ENCODE results near the gene DPP10.

The DPP10 gene

GRCh38 chr2:114609203-114609602, 166.8 kb downstream of the DPP10 start:
- DNase-seq (ENCODE audit: low spot score): no peak

DNA sequence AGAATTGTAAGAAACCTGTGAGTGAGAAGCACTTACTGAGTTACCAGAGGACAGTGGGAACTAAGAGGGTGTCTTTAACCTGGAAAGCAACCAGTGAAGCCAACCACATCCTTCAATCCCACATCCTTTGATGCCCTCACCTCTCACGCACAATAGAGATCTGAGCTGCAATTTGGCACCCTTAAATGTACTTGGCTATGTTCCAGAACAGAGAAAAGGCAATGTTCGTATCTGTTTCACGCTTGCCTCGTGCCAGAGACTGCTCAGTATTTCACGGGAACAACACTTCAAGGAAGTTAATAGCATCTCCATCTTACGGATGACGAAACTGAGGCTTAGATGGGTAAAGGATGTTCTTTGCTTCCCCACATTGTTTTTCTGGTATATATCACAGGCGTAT, 167.4 kb downstream of the DPP10 start:
- no peak for DNase-seq (ENCODE audit: low spot score)

DNA sequence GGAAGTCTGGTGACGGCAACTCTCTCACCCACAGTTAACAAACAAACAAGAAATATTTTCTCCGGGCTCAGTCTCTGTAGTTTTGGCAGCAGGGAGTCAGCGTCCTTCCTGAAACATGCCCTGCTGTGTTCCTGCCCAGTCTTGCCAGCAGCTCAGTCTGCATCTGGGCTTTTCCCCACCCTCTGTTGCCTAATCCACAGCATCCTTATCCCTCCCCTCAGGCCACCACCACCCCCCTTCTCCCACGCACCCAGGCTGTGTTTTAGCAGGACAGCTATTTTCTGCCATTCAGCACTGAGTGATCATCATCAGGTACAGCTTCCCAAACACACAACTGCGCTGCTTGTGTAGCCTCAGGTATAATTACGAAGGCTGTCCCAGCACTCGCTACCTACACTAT, 168.2 kb downstream of the DPP10 start:
- no peak for DNase-seq (ENCODE audit: low spot score)

GRCh38 chr2:114614592-114614991, 172.2 kb downstream of the DPP10 start:
- no peak for DNase-seq (ENCODE audit: low spot score)

DNA sequence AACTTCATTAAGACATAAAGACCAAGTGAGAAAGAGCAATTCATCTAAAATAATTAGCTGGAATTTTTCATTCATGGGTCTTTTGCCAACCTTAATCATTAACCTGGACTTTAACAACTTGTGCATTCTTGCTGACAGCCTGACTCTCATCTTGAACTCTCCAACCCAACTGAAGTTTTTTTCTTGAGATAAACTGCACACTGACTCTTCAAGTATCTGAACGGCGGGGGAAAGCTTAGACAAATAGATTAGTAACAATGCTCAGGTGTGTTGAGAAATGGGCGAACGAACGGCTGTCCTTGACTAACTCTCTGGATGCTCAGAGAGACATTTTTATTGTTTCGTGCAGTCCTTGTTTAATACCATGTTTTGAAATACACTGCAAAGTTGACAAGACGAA, 186.0 kb downstream of the DPP10 start:
- DNase-seq (ENCODE audit: low spot score): no peak

GRCh38 chr2:114631146-114631545, 188.7 kb downstream of the DPP10 start:
- no peak for DNase-seq (ENCODE audit: low spot score)

- DNase-seq (ENCODE audit: low spot score): no peak
Observed at GRCh38 chr2:114642166-114642770, 199.8 kb downstream of the DPP10 start.

GRCh38 chr2:114642988-114643553, 200.6 kb downstream of the DPP10 start:
- no peak for DNase-seq (ENCODE audit: low spot score)

- no peak for DNase-seq (ENCODE audit: low spot score)
Observed at GRCh38 chr2:114651933-114652332, 209.5 kb downstream of the DPP10 start.

DNA sequence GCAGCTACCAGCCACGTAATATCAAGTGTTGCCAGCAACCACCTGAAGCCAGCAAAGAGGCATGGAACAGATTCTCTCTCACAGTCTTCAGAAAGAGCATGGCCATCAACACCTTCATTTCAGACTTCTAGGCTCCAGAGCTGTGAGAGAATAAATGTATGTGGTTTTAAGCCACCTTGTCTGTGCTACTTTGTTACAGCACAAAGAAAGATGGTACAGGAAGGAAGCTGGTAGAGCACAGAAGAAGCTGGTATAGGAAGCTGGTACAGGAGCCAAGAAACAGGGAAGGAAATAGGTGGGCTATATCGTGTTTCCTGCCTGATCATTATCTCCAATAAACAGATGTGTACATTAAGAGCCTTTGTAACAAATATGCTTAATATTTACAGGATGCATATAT, 217.4 kb downstream of the DPP10 start:
- no peak for DNase-seq (ENCODE audit: low spot score)

GRCh38 chr2:114661971-114662939, 219.8 kb downstream of the DPP10 start:
- peak; percentile 10 for DNase-seq (ENCODE audit: low spot score)

DNA sequence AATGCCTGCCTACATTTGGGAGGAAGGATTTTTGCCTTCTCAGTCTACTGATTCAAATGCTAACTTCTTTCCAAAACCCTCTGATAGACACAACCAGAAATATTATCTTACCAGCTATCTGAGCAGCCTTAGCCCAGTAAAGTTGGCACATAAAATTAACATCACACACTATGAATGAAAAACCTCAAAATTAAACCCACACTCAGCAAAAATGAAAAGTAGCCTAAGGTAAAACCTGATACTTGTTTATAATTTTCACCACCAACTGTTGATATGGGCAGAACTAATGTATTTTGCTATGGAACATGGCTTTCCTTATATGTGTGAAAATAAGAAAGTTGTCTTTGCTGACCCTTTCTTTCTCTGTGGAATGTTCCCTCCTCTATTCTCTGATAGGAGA, 226.0 kb downstream of the DPP10 start:
- no peak for DNase-seq (ENCODE audit: low spot score)

- no peak for DNase-seq (ENCODE audit: low spot score)
Observed at GRCh38 chr2:114683251-114683650, 240.8 kb downstream of the DPP10 start.

DNA sequence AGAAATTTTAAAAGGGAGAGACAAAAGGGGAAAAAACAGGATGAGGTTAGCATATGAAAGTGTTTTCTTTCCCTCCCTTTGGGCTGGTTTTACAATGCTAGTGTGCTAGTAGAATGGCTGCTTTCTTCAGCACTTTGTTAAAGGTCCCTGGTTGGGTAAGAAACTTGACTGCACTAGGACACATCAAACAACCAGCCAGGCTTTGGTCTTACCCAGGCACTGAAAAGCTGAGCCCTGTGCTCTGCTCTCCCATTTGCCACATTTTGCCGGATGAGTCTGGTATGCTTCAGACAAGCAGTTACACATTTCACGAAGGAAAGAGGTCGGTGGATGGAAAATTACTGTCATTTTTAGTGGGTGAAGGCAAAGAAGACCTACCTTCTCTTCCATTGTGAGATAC, 242.0 kb downstream of the DPP10 start:
- DNase-seq (ENCODE audit: low spot score): no peak

GRCh38 chr2:114685102-114685501, 242.7 kb downstream of the DPP10 start:
- DNase-seq (ENCODE audit: low spot score): no peak

- DNase-seq (ENCODE audit: low spot score): no peak
Observed at GRCh38 chr2:114688241-114688640, 245.8 kb downstream of the DPP10 start.

- DNase-seq (ENCODE audit: low spot score): no peak
Observed at GRCh38 chr2:114698520-114698919, 256.1 kb downstream of the DPP10 start.

GRCh38 chr2:114699423-114699944, 257.0 kb downstream of the DPP10 start:
- DNase-seq (ENCODE audit: low spot score): no peak

DNA sequence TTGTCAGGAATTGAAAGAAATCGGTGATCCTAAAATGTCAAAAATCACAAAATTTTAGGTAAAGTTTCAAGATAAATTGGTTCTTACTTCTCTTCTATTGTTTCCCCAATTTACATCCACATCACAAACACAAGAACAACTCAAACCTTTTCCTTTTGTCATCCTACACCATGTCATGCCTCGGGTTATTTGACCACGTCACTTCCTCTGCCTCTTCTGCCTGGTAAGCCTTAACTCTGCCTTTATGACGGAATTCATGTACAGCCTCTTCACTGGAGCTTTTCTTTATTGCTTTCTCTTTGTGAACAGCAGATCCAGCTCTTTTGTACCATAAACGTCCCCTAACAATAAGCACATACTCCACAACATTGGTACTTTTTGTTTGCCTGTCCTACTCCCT, 258.0 kb downstream of the DPP10 start:
- no peak for DNase-seq (ENCODE audit: low spot score)

- no peak for DNase-seq (ENCODE audit: low spot score)
Observed at GRCh38 chr2:114709936-114710850, 267.8 kb downstream of the DPP10 start.

- no peak for DNase-seq (ENCODE audit: low spot score)
Observed at GRCh38 chr2:114714313-114714712, 271.9 kb downstream of the DPP10 start.

DNA sequence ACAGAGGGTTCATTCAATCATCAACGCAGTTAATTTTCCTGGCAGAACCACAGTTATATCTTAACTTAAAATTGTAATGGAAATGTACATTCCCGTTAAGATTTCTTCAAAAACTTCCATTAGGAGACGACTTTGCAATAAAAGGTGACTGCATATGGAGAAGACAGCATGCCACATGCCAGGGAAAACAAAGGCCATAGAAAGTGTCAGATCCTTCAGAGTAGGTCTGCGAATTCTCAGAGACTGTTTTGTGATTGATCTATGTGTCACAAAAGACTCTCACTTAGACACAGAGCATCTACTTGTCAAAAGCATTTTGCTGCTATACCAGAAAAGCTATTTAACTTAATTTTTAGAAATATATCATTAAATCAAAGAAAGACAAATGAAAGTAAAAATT, 274.6 kb downstream of the DPP10 start:
- DNase-seq (ENCODE audit: low spot score): no peak

All from D341Med (cell line).